GM23338 (cell line): Measurements from ENCODE around the gene DOCK10. TPM values are rescaled to one million over a fixed set of nuclear protein-coding genes. Genes with fewer than 3 reads are reported as not detected.

Experiments used
- CTCF ChIP-seq, 2 experiments: fragments of 200-600 bp in 1 of 2; sonication (generic) in 1 of 2; conservative IDR thresholded peaks; 2 replicates each; pipeline versions ENCODE4 v1.5.1 to v1.6.1; 2016 to 2017; ENCODE audit warnings: antibody characterized with exemption in 2 of 2, low read depth in 2 of 2, mild to moderate bottlenecking in 2 of 2, moderate library complexity in 1 of 2
- STAT1 ChIP-seq: IDR thresholded peaks from one replicate; pipeline ENCODE4 v1.6.1; 2016; ENCODE audit warnings: antibody characterized with exemption; ENCODE audit not compliant: unreplicated experiment
- ZNF114 ChIP-seq: fragments of 250-450 bp; sonication (Bioruptor Pico); IDR thresholded peaks from 2 replicates; pipeline ENCODE4 v1.5.0; 2020; ENCODE audit warnings: mild to moderate bottlenecking, moderate library complexity
- polyA plus RNA-seq: library from polyadenylated mRNA; unstranded; fragments of >200 nt; fragmentation: Nextera tagmentation; extraction: Ambion mirVana; gene quantifications from 2 replicates; pipeline ENCODE4 v1.2.1, GENCODE V29; 2016
- total RNA-seq: library from RNA; depleted of rRNA; stranded (reverse); fragments of >200 nt; shearing (Covaris generic); gene quantifications from 2 replicates; pipeline ENCODE4 v1.2.3, GENCODE V29; 2014
- TF ChIP-seq, protein P1 (sequence below): fragments of 250-450 bp; sonication (Bioruptor Pico); IDR thresholded peaks from 2 replicates; pipeline ENCODE4 v1.5.0; 2020; ENCODE audit warnings: mild to moderate bottlenecking, moderate library complexity
- TF ChIP-seq, protein P2 (sequence below): IDR thresholded peaks from 2 replicates; pipeline ENCODE4 v1.6.1; 2016; ENCODE audit warnings: antibody characterized with exemption
- TF ChIP-seq, protein P3 (sequence below): IDR thresholded peaks from one replicate; pipeline ENCODE4 v1.6.1; 2018; ENCODE audit warnings: antibody characterized with exemption; ENCODE audit not compliant: unreplicated experiment

The DOCK10 gene
- total and polyA plus RNA-seq, 2 experiments from 2014 or later, result 1.0 to 1.7 TPM

DNA sequence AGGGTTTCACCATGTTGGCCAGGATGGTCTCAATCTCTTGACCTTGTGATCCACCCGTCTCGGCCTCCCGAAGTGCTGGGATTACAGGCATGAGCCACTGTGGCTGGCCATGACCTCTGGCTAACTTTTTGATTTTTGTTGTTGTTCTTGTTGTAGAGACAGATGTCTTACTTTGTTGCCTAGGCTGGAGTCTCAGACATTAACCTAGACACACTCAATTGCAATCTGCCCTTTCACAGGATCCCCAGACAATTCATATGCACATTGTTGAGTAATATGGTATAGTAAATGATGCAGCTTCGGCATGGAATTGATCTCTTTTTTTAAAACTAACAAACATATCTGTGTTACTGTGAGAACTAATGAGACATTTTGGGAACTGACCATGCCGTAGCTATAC lies 195.6 kb downstream of the DOCK10 start (continued):
- TF ChIP-seq, protein P1, sequence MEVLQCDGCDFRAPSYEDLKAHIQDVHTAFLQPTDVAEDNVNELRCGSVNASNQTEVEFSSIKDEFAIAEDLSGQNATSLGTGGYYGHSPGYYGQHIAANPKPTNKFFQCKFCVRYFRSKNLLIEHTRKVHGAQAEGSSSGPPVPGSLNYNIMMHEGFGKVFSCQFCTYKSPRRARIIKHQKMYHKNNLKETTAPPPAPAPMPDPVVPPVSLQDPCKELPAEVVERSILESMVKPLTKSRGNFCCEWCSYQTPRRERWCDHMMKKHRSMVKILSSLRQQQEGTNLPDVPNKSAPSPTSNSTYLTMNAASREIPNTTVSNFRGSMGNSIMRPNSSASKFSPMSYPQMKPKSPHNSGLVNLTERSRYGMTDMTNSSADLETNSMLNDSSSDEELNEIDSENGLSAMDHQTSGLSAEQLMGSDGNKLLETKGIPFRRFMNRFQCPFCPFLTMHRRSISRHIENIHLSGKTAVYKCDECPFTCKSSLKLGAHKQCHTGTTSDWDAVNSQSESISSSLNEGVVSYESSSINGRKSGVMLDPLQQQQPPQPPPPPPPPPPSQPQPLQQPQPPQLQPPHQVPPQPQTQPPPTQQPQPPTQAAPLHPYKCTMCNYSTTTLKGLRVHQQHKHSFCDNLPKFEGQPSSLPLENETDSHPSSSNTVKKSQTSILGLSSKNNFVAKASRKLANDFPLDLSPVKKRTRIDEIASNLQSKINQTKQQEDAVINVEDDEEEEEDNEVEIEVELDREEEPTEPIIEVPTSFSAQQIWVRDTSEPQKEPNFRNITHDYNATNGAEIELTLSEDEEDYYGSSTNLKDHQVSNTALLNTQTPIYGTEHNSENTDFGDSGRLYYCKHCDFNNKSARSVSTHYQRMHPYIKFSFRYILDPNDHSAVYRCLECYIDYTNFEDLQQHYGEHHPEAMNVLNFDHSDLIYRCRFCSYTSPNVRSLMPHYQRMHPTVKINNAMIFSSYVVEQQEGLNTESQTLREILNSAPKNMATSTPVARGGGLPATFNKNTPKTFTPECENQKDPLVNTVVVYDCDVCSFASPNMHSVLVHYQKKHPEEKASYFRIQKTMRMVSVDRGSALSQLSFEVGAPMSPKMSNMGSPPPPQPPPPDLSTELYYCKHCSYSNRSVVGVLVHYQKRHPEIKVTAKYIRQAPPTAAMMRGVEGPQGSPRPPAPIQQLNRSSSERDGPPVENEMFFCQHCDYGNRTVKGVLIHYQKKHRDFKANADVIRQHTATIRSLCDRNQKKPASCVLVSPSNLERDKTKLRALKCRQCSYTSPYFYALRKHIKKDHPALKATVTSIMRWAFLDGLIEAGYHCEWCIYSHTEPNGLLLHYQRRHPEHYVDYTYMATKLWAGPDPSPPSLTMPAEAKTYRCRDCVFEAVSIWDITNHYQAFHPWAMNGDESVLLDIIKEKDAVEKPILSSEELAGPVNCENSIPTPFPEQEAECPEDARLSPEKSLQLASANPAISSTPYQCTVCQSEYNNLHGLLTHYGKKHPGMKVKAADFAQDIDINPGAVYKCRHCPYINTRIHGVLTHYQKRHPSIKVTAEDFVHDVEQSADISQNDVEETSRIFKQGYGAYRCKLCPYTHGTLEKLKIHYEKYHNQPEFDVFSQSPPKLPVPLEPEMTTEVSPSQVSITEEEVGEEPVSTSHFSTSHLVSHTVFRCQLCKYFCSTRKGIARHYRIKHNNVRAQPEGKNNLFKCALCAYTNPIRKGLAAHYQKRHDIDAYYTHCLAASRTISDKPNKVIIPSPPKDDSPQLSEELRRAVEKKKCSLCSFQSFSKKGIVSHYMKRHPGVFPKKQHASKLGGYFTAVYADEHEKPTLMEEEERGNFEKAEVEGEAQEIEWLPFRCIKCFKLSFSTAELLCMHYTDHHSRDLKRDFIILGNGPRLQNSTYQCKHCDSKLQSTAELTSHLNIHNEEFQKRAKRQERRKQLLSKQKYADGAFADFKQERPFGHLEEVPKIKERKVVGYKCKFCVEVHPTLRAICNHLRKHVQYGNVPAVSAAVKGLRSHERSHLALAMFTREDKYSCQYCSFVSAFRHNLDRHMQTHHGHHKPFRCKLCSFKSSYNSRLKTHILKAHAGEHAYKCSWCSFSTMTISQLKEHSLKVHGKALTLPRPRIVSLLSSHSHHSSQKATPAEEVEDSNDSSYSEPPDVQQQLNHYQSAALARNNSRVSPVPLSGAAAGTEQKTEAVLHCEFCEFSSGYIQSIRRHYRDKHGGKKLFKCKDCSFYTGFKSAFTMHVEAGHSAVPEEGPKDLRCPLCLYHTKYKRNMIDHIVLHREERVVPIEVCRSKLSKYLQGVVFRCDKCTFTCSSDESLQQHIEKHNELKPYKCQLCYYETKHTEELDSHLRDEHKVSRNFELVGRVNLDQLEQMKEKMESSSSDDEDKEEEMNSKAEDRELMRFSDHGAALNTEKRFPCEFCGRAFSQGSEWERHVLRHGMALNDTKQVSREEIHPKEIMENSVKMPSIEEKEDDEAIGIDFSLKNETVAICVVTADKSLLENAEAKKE (CRISPR knock-in tag), result no peak
- TF ChIP-seq, protein P2, sequence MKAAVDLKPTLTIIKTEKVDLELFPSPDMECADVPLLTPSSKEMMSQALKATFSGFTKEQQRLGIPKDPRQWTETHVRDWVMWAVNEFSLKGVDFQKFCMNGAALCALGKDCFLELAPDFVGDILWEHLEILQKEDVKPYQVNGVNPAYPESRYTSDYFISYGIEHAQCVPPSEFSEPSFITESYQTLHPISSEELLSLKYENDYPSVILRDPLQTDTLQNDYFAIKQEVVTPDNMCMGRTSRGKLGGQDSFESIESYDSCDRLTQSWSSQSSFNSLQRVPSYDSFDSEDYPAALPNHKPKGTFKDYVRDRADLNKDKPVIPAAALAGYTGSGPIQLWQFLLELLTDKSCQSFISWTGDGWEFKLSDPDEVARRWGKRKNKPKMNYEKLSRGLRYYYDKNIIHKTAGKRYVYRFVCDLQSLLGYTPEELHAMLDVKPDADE, result no peak
- TF ChIP-seq, protein P3, sequence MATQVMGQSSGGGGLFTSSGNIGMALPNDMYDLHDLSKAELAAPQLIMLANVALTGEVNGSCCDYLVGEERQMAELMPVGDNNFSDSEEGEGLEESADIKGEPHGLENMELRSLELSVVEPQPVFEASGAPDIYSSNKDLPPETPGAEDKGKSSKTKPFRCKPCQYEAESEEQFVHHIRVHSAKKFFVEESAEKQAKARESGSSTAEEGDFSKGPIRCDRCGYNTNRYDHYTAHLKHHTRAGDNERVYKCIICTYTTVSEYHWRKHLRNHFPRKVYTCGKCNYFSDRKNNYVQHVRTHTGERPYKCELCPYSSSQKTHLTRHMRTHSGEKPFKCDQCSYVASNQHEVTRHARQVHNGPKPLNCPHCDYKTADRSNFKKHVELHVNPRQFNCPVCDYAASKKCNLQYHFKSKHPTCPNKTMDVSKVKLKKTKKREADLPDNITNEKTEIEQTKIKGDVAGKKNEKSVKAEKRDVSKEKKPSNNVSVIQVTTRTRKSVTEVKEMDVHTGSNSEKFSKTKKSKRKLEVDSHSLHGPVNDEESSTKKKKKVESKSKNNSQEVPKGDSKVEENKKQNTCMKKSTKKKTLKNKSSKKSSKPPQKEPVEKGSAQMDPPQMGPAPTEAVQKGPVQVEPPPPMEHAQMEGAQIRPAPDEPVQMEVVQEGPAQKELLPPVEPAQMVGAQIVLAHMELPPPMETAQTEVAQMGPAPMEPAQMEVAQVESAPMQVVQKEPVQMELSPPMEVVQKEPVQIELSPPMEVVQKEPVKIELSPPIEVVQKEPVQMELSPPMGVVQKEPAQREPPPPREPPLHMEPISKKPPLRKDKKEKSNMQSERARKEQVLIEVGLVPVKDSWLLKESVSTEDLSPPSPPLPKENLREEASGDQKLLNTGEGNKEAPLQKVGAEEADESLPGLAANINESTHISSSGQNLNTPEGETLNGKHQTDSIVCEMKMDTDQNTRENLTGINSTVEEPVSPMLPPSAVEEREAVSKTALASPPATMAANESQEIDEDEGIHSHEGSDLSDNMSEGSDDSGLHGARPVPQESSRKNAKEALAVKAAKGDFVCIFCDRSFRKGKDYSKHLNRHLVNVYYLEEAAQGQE, result no peak
- no peak for TF ChIP-seq ZNF114 (CRISPR knock-in tag)
- TF ChIP-seq STAT1, result no peak
- TF ChIP-seq CTCF (conservative IDR thresholded peaks at IDR 0.05; ENCODE audit: low read depth in 2 of 2), result no peak
